Rectal smooth muscle tissue (tissue), 1 donor: ENCODE data around the gene MAP4K1.
"Not testable (repeated sequence)": the region's sequence is repeated elsewhere in the genome, so short reads cannot be mapped to it uniquely, and the experiment has no call there.

Experiments
- H3K27ac ChIP-seq: one replicate; pipeline ENCODE4 v1.7.0; 2013; ENCODE audit warnings: low read depth, low read length, inconsistent platforms
- H3K27me3 ChIP-seq: one replicate; pipeline ENCODE4 v1.7.0; 2013; ENCODE audit warnings: low read length; ENCODE audit not compliant: control insufficient read depth, insufficient read depth
- H3K36me3 ChIP-seq: one replicate; pipeline ENCODE4 v1.7.0; 2013; ENCODE audit warnings: low read length; ENCODE audit not compliant: control insufficient read depth, insufficient read depth
- H3K4me1 ChIP-seq: one replicate; pipeline ENCODE4 v1.7.0; 2013; ENCODE audit warnings: low read length; ENCODE audit not compliant: control insufficient read depth, insufficient read depth
- H3K4me3 ChIP-seq: one replicate; pipeline ENCODE4 v1.7.0; 2013; ENCODE audit warnings: low read length
- H3K9ac ChIP-seq: one replicate; pipeline ENCODE4 v1.7.0; 2013; ENCODE audit warnings: low read length

The MAP4K1 gene

GRCh38 chr19:38555200-38555599 is 62.6 kb downstream of the MAP4K1 start:
- no peak overlapping the region for H3K27ac ChIP-seq
- H3K4me3 ChIP-seq: no peak overlapping the region
- H3K9ac ChIP-seq: no peak overlapping the region
- no peaks in the 10 kb centered on the region for H3K36me3 ChIP-seq
- no peaks in the 10 kb centered on the region for H3K4me1 ChIP-seq
- H3K27me3 ChIP-seq: no peaks in the 10 kb centered on the region

- no peaks in the 10 kb centered on the region for H3K36me3 ChIP-seq
- no peak overlapping the region for H3K27ac ChIP-seq
- no peak overlapping the region for H3K4me3 ChIP-seq
- H3K9ac ChIP-seq: no peak overlapping the region
- no peaks in the 10 kb centered on the region for H3K27me3 ChIP-seq
- no peaks in the 10 kb centered on the region for H3K4me1 ChIP-seq
These were observed 63.0 kb downstream of the MAP4K1 start for GRCh38 chr19:38554676-38555141.

GRCh38 chr19:38553239-38553638 is 64.5 kb downstream of the MAP4K1 start:
- H3K27me3 ChIP-seq, H3K27ac ChIP-seq, H3K36me3 ChIP-seq, H3K4me1 ChIP-seq, H3K4me3 ChIP-seq, H3K9ac ChIP-seq: not testable (repeated sequence)

GRCh38 chr19:38551450-38551813 is 66.3 kb downstream of the MAP4K1 start:
- Histone ChIP-seq H3K27ac (no peak overlapping the region), H3K36me3 (no peaks in the 10 kb centered on the region), H3K27me3 (no peaks in the 10 kb centered on the region), H3K9ac (no peak overlapping the region), H3K4me1 (no peaks in the 10 kb centered on the region), H3K4me3 (no peak overlapping the region)

- no peak overlapping the region for H3K9ac ChIP-seq
- no peaks in the 10 kb centered on the region for H3K27me3 ChIP-seq
- H3K36me3 ChIP-seq: no peaks in the 10 kb centered on the region
- H3K4me3 ChIP-seq: no peak overlapping the region
- H3K4me1 ChIP-seq: no peaks in the 10 kb centered on the region
- no peak overlapping the region for H3K27ac ChIP-seq
These were observed 67.4 kb downstream of the MAP4K1 start for GRCh38 chr19:38550376-38550775.

- Histone ChIP-seq H3K27me3 (no peaks in the 10 kb centered on the region), H3K4me3 (no peak overlapping the region), H3K4me1 (no peaks in the 10 kb centered on the region), H3K36me3 (no peaks in the 10 kb centered on the region), H3K9ac (no peak overlapping the region), H3K27ac (no peak overlapping the region)
These were observed 67.8 kb downstream of the MAP4K1 start for GRCh38 chr19:38549942-38550341.

- no peak overlapping the region for H3K4me3 ChIP-seq
- no peak overlapping the region for H3K9ac ChIP-seq
- no peak overlapping the region for H3K27ac ChIP-seq
- H3K36me3 ChIP-seq: no peaks in the 10 kb centered on the region
- no peaks in the 10 kb centered on the region for H3K27me3 ChIP-seq
- H3K4me1 ChIP-seq: no peaks in the 10 kb centered on the region
These were observed 68.7 kb downstream of the MAP4K1 start for GRCh38 chr19:38549061-38549460.

GRCh38 chr19:38547421-38547820 is 70.3 kb downstream of the MAP4K1 start:
- no peaks in the 10 kb centered on the region for H3K36me3 ChIP-seq
- H3K27ac ChIP-seq: no peak overlapping the region
- H3K4me3 ChIP-seq: no peak overlapping the region
- no peaks in the 10 kb centered on the region for H3K4me1 ChIP-seq
- no peaks in the 10 kb centered on the region for H3K27me3 ChIP-seq
- no peak overlapping the region for H3K9ac ChIP-seq

- no peaks in the 10 kb centered on the region for H3K36me3 ChIP-seq
- H3K4me1 ChIP-seq: no peaks in the 10 kb centered on the region
- no peaks in the 10 kb centered on the region for H3K27me3 ChIP-seq
- H3K27ac ChIP-seq: no peak overlapping the region
- H3K9ac ChIP-seq: no peak overlapping the region
- H3K4me3 ChIP-seq: no peak overlapping the region
These were observed 72.2 kb downstream of the MAP4K1 start for GRCh38 chr19:38545596-38545995.

GRCh38 chr19:38544569-38545315 is 73.0 kb downstream of the MAP4K1 start:
- no peak overlapping the region for H3K9ac ChIP-seq
- H3K4me3 ChIP-seq: no peak overlapping the region
- no peak overlapping the region for H3K27ac ChIP-seq
- H3K27me3 ChIP-seq: no peaks in the 10 kb centered on the region
- H3K36me3 ChIP-seq: no peaks in the 10 kb centered on the region
- H3K4me1 ChIP-seq: no peaks in the 10 kb centered on the region

GRCh38 chr19:38543807-38544568 is 73.8 kb downstream of the MAP4K1 start:
- no peaks in the 10 kb centered on the region for H3K36me3 ChIP-seq
- no peak overlapping the region for H3K9ac ChIP-seq
- no peak overlapping the region for H3K27ac ChIP-seq
- H3K27me3 ChIP-seq: no peaks in the 10 kb centered on the region
- no peaks in the 10 kb centered on the region for H3K4me1 ChIP-seq
- no peak overlapping the region for H3K4me3 ChIP-seq

- Histone ChIP-seq H3K4me1 (no peaks in the 10 kb centered on the region), H3K27ac (no peak overlapping the region), H3K36me3 (no peaks in the 10 kb centered on the region), H3K9ac (no peak overlapping the region), H3K4me3 (no peak overlapping the region), H3K27me3 (no peaks in the 10 kb centered on the region)
These were observed 74.4 kb downstream of the MAP4K1 start for GRCh38 chr19:38543286-38543806.
